HEK293T (cell line): ENCODE results near the gene LRRC14B.

Experiments
- TARDBP ChIP-seq: fragments of 450-650 bp; IDR thresholded peaks from 2 replicates; pipeline ENCODE4 v1.6.1; 2016
- ZNF384 ChIP-seq: fragments of 450-650 bp; IDR thresholded peaks from 2 replicates; pipeline ENCODE4 v1.6.1; 2016
- TF ChIP-seq, protein P1 (sequence below): fragments of 450-650 bp; IDR thresholded peaks from 2 replicates; pipeline ENCODE4 v1.6.1; 2016

DNA sequence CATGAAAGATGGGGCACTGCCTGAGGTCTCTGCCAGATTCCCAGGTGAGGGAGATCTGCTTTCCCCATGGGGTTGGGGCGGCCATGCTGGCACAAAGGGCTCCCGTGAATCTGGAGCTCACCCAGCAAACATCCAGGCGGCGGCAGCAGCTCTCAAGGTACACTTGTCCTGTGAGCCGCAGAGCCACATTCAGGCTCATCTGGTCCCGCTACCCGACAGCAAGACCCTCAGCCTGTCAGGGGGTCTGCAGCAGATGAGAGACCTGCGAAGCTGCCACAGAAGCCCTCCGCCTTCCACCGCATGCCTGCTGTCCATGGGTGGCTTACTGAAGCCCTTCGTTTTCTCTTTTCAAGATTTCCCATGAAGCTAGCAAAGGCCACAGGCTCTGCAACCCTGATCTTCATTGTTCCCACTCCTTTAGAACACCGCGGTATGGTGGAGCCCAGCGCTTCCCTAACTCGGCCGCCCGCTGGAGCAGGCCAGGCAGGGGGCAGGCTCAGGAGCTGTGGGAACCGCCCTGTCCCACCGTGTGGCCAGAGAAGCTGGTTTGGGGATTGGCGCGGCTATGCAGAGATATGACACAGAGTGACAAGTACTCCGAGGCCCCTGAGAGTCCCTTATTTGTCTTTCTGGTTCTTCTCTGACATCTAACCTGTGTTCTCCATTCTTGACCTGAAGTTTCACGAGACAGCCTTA is 8.8 kb downstream of the LRRC14B start:
- TF ChIP-seq TARDBP (no peak), ZNF384 (no peak)
- TF ChIP-seq, protein P1, sequence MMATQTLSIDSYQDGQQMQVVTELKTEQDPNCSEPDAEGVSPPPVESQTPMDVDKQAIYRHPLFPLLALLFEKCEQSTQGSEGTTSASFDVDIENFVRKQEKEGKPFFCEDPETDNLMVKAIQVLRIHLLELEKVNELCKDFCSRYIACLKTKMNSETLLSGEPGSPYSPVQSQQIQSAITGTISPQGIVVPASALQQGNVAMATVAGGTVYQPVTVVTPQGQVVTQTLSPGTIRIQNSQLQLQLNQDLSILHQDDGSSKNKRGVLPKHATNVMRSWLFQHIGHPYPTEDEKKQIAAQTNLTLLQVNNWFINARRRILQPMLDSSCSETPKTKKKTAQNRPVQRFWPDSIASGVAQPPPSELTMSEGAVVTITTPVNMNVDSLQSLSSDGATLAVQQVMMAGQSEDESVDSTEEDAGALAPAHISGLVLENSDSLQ, result no peak
